ENCODE results near the gene CLDN17. TPM values are rescaled to one million over a fixed set of nuclear protein-coding genes. Genes with fewer than 3 reads are reported as not detected.

The CLDN17 gene
- total RNA-seq, 1 donor from 2014 or later = not detected

DNA sequence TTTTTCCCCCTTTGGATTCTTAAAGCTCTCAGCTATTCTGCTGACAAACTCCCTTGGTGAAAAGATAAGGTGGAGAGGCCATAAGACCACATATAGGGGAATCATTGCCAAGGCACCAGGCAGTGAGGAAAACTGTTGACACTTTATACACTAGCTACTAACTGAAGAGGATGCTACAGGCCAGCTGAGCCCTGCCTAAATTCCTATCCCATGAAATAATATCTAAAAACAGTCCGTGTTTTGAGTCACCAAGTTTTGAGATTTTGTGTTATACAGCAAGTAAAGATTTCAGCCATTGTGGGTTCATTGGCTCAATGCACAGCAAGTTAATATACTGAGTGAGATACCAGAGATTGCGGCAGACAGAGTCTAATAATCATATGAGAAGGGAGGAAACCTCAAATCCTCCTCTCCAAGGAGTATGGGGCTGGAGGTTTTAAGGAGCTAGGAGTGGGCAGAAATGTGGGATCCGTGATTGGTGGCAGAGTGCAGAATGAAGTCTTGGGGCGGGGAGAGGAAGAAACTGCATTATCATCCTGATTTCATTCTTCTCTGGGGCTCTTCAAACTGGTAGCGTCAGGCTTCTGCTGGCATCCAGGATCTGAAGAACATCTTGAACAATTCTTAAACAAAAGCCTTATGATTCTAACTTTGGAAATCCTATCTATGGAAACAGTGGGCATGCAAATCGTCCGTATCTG lies 40.1 kb upstream of the CLDN17 start:
- CTCF ChIA-PET = no interaction called here
- no peak overlapping the region for H3K27ac Mint-ChIP-seq
- H3K4me1 Mint-ChIP-seq = no peaks in the 10 kb centered on the region
- H3K4me3 Mint-ChIP-seq = no peak overlapping the region
- H3K27me3 Mint-ChIP-seq = no peaks in the 10 kb centered on the region
- ATAC-seq (ENCODE audit: low read depth) (no peak), DNase-seq (no peak)
- peaks cover 10% of the 10 kb centered on the region for H3K9me3 Mint-ChIP-seq
- intact Hi-C loops (cut with micrococcal nuclease) = no loop called here
- POLR2A ChIA-PET = no interaction called here
- H3K36me3 Mint-ChIP-seq (ENCODE audit: low read depth) = no peaks in the 10 kb centered on the region
- TF ChIP-seq, protein P1, sequence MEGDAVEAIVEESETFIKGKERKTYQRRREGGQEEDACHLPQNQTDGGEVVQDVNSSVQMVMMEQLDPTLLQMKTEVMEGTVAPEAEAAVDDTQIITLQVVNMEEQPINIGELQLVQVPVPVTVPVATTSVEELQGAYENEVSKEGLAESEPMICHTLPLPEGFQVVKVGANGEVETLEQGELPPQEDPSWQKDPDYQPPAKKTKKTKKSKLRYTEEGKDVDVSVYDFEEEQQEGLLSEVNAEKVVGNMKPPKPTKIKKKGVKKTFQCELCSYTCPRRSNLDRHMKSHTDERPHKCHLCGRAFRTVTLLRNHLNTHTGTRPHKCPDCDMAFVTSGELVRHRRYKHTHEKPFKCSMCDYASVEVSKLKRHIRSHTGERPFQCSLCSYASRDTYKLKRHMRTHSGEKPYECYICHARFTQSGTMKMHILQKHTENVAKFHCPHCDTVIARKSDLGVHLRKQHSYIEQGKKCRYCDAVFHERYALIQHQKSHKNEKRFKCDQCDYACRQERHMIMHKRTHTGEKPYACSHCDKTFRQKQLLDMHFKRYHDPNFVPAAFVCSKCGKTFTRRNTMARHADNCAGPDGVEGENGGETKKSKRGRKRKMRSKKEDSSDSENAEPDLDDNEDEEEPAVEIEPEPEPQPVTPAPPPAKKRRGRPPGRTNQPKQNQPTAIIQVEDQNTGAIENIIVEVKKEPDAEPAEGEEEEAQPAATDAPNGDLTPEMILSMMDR (IDR thresholded peaks at IDR 0.05) = no peak

DNA sequence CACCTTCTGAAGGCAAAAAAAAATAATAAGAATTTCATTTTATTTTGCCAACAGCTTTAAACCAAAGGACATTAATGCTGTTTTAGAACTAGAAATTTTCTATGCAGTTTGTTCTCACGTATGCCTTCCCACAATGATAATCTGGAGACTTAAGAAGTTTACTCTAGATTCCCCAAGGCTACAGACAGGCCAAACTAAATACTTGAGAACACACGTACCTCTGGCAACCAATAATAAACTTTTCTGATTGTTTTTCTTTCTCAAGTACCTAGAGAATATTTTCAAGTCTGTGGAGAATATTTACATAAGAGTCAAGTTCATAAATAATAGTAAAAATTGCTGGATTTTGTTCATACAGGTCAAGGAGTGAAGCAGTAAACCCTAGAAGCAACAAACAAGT lies 33.4 kb upstream of the CLDN17 start:
- intact Hi-C loops (cut with micrococcal nuclease) = no loop called here
- POLR2A ChIA-PET = no interaction called here
- CTCF ChIA-PET = no interaction called here
- Mint-ChIP-seq H3K4me3 (no peak overlapping the region), H3K9me3 (peaks cover 13% of the 10 kb centered on the region), H3K36me3 (ENCODE audit: low read depth) (no peaks in the 10 kb centered on the region), H3K27me3 (no peaks in the 10 kb centered on the region), H3K27ac (no peak overlapping the region), H3K4me1 (no peaks in the 10 kb centered on the region)
- ATAC-seq (ENCODE audit: low read depth) (no peak), DNase-seq (no peak)
- TF ChIP-seq, protein P1 (IDR thresholded peaks at IDR 0.05) = no peak

DNA sequence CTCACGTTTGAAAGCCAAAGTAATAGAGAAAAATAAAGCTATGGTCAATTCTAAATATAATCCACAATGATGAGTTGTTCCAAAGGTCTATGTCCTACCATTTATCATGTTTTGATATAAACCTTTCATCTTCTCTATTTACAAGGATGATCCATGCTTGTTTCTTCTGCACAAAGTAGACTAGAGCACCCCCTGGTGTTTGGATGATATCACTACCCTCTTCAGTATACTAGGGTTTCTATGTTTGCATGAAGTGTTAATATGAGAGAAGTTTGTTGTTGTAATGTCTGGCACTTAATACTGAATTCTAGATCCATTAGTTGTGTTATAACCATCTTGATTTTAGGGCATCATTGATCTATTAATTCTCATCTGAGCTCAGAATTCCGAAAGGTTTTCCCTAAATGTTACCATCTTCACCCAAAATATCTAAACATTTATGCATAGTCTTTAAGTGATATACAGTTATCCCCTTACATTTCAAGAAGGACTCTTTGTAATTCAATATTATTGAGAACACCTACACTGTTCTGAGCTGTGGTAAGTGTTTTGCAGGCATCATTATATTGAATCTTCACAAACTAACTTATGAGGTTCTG lies 28.2 kb upstream of the CLDN17 start:
- CTCF ChIA-PET = no interaction called here
- no peak for ATAC-seq (ENCODE audit: low read depth)
- Mint-ChIP-seq H3K4me3 (no peak overlapping the region), H3K36me3 (ENCODE audit: low read depth) (no peaks in the 10 kb centered on the region), H3K4me1 (no peaks in the 10 kb centered on the region), H3K27ac (no peak overlapping the region), H3K9me3 (no peaks in the 10 kb centered on the region), H3K27me3 (no peaks in the 10 kb centered on the region)
- TF ChIP-seq, protein P1 (IDR thresholded peaks at IDR 0.05) = no peak
- DNase-seq = no peak
- intact Hi-C loops (cut with micrococcal nuclease) = no loop called here
- POLR2A ChIA-PET = no interaction called here

DNA sequence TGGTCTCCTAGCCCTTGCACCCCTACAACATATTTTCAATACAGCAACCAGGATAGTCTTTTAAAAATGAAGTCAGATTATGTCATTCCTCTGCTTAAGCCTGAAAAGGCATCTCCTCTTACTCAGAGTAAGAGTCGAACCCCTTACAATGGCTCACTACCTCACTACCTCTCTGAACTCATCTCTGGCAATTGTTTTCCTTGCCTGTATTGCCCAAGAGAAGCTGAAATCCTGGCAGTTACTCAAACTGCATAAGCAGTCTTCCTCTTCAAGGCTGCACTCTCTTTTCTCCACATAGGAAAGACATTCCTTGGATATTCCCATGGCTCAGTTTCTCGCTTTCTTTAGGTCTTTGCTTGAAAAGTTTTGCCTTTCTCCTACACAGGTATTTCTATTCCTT lies 26.6 kb upstream of the CLDN17 start:
- intact Hi-C loops (cut with micrococcal nuclease) = no loop called here
- no peaks in the 10 kb centered on the region for H3K36me3 Mint-ChIP-seq (ENCODE audit: low read depth)
- ChIA-PET POLR2A (no interaction called here), CTCF (no interaction called here)
- no peaks in the 10 kb centered on the region for H3K27me3 Mint-ChIP-seq
- TF ChIP-seq, protein P1 (IDR thresholded peaks at IDR 0.05) = no peak
- no peak overlapping the region for H3K27ac Mint-ChIP-seq
- no peak for ATAC-seq (ENCODE audit: low read depth)
- no peaks in the 10 kb centered on the region for H3K4me1 Mint-ChIP-seq
- H3K9me3 Mint-ChIP-seq = no peaks in the 10 kb centered on the region
- no peak for DNase-seq
- no peak overlapping the region for H3K4me3 Mint-ChIP-seq

DNA sequence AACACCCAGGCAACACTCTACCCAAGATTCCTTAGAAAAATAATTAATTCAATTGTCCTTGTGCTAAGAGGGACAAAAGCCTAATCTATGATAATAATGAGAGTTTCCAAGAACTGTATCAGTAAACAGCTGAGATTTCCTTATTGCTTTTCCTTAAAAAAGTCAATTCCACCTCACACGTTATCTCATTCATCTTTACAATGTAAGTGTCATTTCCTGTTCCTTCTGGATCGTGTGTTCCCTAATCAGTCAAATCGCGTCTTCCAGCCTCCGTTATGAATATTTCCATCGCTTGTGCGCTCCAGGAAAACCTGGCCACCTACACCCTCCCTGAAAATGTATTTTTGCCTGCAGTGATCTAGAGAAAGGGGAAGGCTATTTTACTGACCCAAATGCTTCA lies 23.9 kb upstream of the CLDN17 start:
- Mint-ChIP-seq H3K27me3 (no peaks in the 10 kb centered on the region), H3K9me3 (no peaks in the 10 kb centered on the region), H3K36me3 (ENCODE audit: low read depth) (no peaks in the 10 kb centered on the region), H3K4me1 (no peaks in the 10 kb centered on the region), H3K4me3 (no peak overlapping the region), H3K27ac (no peak overlapping the region)
- intact Hi-C loops (cut with micrococcal nuclease) = no loop called here
- DNase-seq (no peak), ATAC-seq (ENCODE audit: low read depth) (no peak)
- CTCF ChIA-PET = no interaction called here
- TF ChIP-seq, protein P1 (IDR thresholded peaks at IDR 0.05) = no peak
- POLR2A ChIA-PET = no interaction called here

Data from activated B cell treated with CpG ODN at 0.5 μM for 24 hours (primary cell).